Pancreas (tissue), 10 donors: Measurements from ENCODE around the gene RBM20. TPM values are rescaled to one million over a fixed set of nuclear protein-coding genes. Genes with fewer than 3 reads are reported as not detected.
"Not testable (repeated sequence)": the region's sequence is repeated elsewhere in the genome, so short reads cannot be mapped to it uniquely, and the experiment has no call there.

Source experiments
- ATAC-seq, 4 donors: fragments of 200-7000 bp; cut with Tn5 transposase; one replicate each; pipeline versions ENCODE4 v1.8.0 to v1.9.1; 2020; ENCODE audit warnings: mild to moderate bottlenecking in 4 of 4, moderate library complexity in 4 of 4
- DNase-seq, 6 donors: peaks; one replicate each; pipeline ENCODE4 v3.0.0-alpha.2; 2020
- FAIRE-seq: peaks from 2 replicates; lab custom pipeline; 2012; peaks lifted over from hg19 to GRCh38; lab: Jason Lieb, UNC
- H3K27ac ChIP-seq, 4 donors: fragments of 200-600 bp; sonication (generic); 1 replicate in 3 of 4; 2 replicates in 1 of 4; pipeline versions ENCODE4 v1.5.0 to v1.8.0; 2020
- H3K27me3 ChIP-seq, 4 donors: fragments of 200-600 bp; one replicate each; pipeline ENCODE4 v1.8.0; 2021
- H3K36me3 ChIP-seq, 3 donors: fragments of 200-600 bp; sonication (generic) in 1 of 3; one replicate each; pipeline versions ENCODE4 v1.5.0 to v1.8.0; 2020 to 2021
- H3K4me1 ChIP-seq, 3 donors: fragments of 200-600 bp; one replicate each; pipeline ENCODE4 v1.8.0; 2021
- H3K4me3 ChIP-seq, 4 donors: fragments of 200-600 bp; sonication (generic) in 2 of 4; one replicate each; pipeline versions ENCODE4 v1.5.0 to v1.8.0; 2020 to 2021
- H3K9me3 ChIP-seq, 4 donors: fragments of 200-600 bp; one replicate each; pipeline ENCODE4 v1.8.0; 2021
- CTCF ChIP-seq, 4 donors: fragments of 200-600 bp; sonication (generic) in 3 of 4; IDR thresholded peaks; one replicate each; pipeline versions ENCODE4 v1.5.0 to v1.8.0; 2021; ENCODE audit warnings: antibody characterized with exemption in 4 of 4
- WGBS, 2 donors: extraction: QIAGEN DNeasy Blood & Tissue Kit; methylation state at CpG; one replicate each; pipeline ENCODE4 v1.1.7; 2013; 5-methylcytosine and 5-hydroxymethylcytosine counted together
- intact Hi-C, 3 donors: fragments of 100-400 bp; cut with DNase I; formaldehyde crosslinking; loops; one replicate each; pipeline versions ENCODE4 v1.11.1 to v1.14.2; 2022
- polyA plus RNA-seq, 2 donors: library from polyadenylated mRNA; stranded (reverse); fragments of 200-250 nt; gene quantifications; one replicate each; pipeline ENCODE4 v1.2.3, GENCODE V29; 2013
- total RNA-seq, 6 donors: library from RNA; stranded (reverse); fragmentation: NEBNext Ultra II Directional in 4 of 6; extraction: Animal tissue kit (Norgen Biotek cat#: 25700) in 4 of 6; gene quantifications; one replicate each; pipeline versions ENCODE4 v1.2.1 to v1.2.4, GENCODE V29; 2021 to 2023
- donor health status: healthy with polysubstance abuse.
- donor health status: DM: no; HTN: no; CAD: no; lungs with moderate emphysema.
- donor health status: DM: no; HTN: no; CAD: no.
- donor health status: control.
- donor health status: control.
- donor health status: Bipolar disorder and iron deficiency.
- donor health status: DM: yes; HTN: yes; CAD: no.
- donor health status: DM: no; HTN: no; CAD: no.
- donor health status: DM: no; HTN: no; CAD: no.
- donor health status: DM: yes; HTN: yes; CAD: no.

Gene RBM20
- total and polyA plus RNA-seq, 8 donors = 0.79 to 23.6 (median 3.7) TPM

- 79 to 81% methylated on average over 10 of the region's 10 CpGs for WGBS, 2 donors
- H3K27ac ChIP-seq = no peak overlapping the region
- intact Hi-C loops = no loop called here
- DNase-seq = no peak
- FAIRE-seq = no peak
- H3K36me3 ChIP-seq = no peaks in the 10 kb centered on the region
- TF ChIP-seq CTCF (IDR thresholded peaks at IDR 0.05) = no peak
- H3K4me3 ChIP-seq = no peak overlapping the region
- no peaks in the 10 kb centered on the region for H3K27me3 ChIP-seq
- ATAC-seq = no peak
- no peaks in the 10 kb centered on the region for H3K9me3 ChIP-seq
- no peaks in the 10 kb centered on the region for H3K4me1 ChIP-seq
Measured at GRCh38 chr10:110699859-110700468, 55.8 kb downstream of the RBM20 start.

DNA sequence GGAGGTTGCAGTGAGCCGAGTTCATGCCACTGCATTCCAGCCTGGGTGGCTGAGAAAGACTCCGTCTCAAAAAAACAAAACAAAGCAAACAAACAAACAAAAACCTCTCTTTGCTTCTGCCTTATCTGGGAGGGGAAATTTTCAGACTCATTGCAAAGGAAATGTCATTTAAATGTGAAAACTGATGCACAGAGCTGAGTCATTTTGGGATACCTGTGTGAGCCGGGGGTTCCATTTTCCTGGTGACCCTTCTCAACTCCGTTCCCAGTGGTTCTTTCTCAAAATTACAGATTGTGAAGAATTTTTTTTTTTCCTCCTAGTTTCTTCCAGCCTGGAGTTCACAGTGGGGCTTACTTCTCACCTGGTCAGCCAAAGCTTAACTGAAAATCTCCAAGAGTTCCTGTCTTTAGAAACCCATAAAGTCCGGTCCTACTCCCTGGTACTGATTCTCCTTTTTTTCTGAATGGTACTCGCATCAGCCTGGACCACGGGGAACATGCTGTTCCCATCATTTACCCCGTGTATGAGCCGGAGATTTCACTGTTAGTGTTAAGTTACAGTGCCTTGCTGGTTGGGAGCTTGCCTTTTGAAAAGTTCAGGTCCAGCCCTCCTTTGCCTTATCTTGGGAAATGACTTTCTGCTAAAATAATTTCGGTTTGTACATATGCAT lies 56.9 kb downstream of the RBM20 start:
- Histone ChIP-seq H3K4me3 (no peak overlapping the region), H3K4me1 (no peaks in the 10 kb centered on the region), H3K27me3 (no peaks in the 10 kb centered on the region), H3K9me3 (no peaks in the 10 kb centered on the region), H3K36me3 (no peaks in the 10 kb centered on the region), H3K27ac (no peak overlapping the region)
- ATAC-seq = no peak
- 70 to 76% methylated on average over 10 of the region's 10 CpGs for WGBS, 2 donors
- intact Hi-C loops = no loop called here
- TF ChIP-seq CTCF (IDR thresholded peaks at IDR 0.05) = no peak
- no peak for FAIRE-seq
- DNase-seq = no peak

GRCh38 chr10:110701617-110701971 lies 57.5 kb downstream of the RBM20 start:
- Histone ChIP-seq H3K27ac (no peak overlapping the region), H3K27me3 (no peaks in the 10 kb centered on the region), H3K4me1 (no peaks in the 10 kb centered on the region), H3K9me3 (no peaks in the 10 kb centered on the region), H3K4me3 (no peak overlapping the region), H3K36me3 (no peaks in the 10 kb centered on the region)
- 61 to 63% methylated on average over 3 of the region's 3 CpGs for WGBS, 2 donors
- FAIRE-seq = no peak
- ATAC-seq = no peak
- intact Hi-C loops = no loop called here
- DNase-seq = no peak
- TF ChIP-seq CTCF (IDR thresholded peaks at IDR 0.05) = no peak

- intact Hi-C loops = no loop called here
- DNase-seq (no peak), ATAC-seq (no peak), FAIRE-seq (no peak)
- H3K9me3 ChIP-seq = no peaks in the 10 kb centered on the region
- H3K27ac ChIP-seq = no peak overlapping the region
- no peak overlapping the region for H3K4me3 ChIP-seq
- H3K4me1 ChIP-seq = no peaks in the 10 kb centered on the region
- TF ChIP-seq CTCF (IDR thresholded peaks at IDR 0.05) = no peak
- no peaks in the 10 kb centered on the region for H3K27me3 ChIP-seq
- no peaks in the 10 kb centered on the region for H3K36me3 ChIP-seq
Measured at GRCh38 chr10:110704070-110704469, 59.9 kb downstream of the RBM20 start.

GRCh38 chr10:110704906-110705476 lies 60.9 kb downstream of the RBM20 start:
- FAIRE-seq (no peak), ATAC-seq (no peak), DNase-seq (no peak)
- Histone ChIP-seq H3K9me3 (no peaks in the 10 kb centered on the region), H3K27ac (no peak overlapping the region), H3K27me3 (no peaks in the 10 kb centered on the region), H3K4me3 (no peak overlapping the region), H3K4me1 (no peaks in the 10 kb centered on the region), H3K36me3 (no peaks in the 10 kb centered on the region)
- intact Hi-C loops = no loop called here
- no peak for TF ChIP-seq CTCF (IDR thresholded peaks at IDR 0.05)
- WGBS, 2 donors = 80 to 91% methylated on average over 5 of the region's 5 CpGs

- ATAC-seq, H3K36me3 ChIP-seq, FAIRE-seq, DNase-seq, H3K4me1 ChIP-seq, H3K4me3 ChIP-seq, intact Hi-C loops, H3K9me3 ChIP-seq, H3K27me3 ChIP-seq, H3K27ac ChIP-seq: not testable (repeated sequence)
- 81 to 89% methylated on average over 4 of the region's 4 CpGs for WGBS, 2 donors
Measured at GRCh38 chr10:110705596-110705995, 61.5 kb downstream of the RBM20 start.
